ENCODE data around the gene MS4A6A. TPM values are rescaled to one million over a fixed set of nuclear protein-coding genes. Genes with fewer than 3 reads are reported as not detected.
"Not testable (repeated sequence)": the region's sequence is repeated elsewhere in the genome, so short reads cannot be mapped to it uniquely, and the experiment has no call there.

MS4A6A gene
- total RNA-seq, 1 experiment from 2014 or later: 0.52 TPM

DNA sequence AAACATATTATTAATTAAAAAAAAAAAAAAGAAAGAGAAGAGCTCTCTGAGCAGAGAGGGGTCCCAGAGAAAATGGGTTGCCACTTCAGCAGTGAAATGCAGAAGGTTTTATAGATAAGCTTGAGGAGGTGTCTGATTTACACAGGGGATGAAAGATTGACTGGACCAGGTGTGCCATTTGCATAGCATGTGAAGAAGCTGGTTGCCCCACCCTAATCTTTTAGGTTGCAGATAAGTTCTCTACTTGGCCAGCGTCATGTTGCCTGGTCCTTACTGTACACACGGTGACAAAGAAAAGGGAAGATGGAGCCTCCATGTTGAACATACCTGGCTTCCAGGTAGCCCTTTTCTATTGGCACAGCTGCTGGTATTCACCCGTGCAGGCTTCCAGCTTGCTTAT lies 53.0 kb downstream of the MS4A6A start:
- H3K4me2 ChIP-seq (ENCODE audit: low read length): no peak overlapping the region
- no TSS peak for BruUV-seq (replicated peaks)
- ChIA-PET POLR2A (no interaction called here), CTCF (interaction anchor here (1.6 kb wide), 1 partner anchor 307 kb away, joined by 4 read pairs; no protein-coding TSS in a partner anchor), RAD21 (ENCODE audit: low non-redundant PET in 1 of 2, low total read pairs in 2 of 2, uncharacterized antibody in 2 of 2, unreplicated experiment in 2 of 2) (no interaction called here)
- H3K9me2 ChIP-seq (ENCODE audit: insufficient read depth): no peaks in the 10 kb centered on the region
- no peak for TF ChIP-seq EZH2 (IDR thresholded peaks at IDR 0.05)
- TF ChIP-seq TCF7L2 (IDR thresholded peaks at IDR 0.05; ENCODE audit: borderline replicate concordance, extremely low read depth, insufficient read depth, insufficient read length): no peak
- TF ChIP-seq SIN3A (IDR thresholded peaks at IDR 0.05; ENCODE audit: low read depth): no peak
- no peak for TF ChIP-seq CEBPB (IDR thresholded peaks at IDR 0.05; ENCODE audit: low read depth)
- TF ChIP-seq FOSL1 (IDR thresholded peaks at IDR 0.05; ENCODE audit: low read depth): no peak
- no peak for TF ChIP-seq REST (IDR thresholded peaks at IDR 0.05; ENCODE audit: low read depth)
- no peaks in the 10 kb centered on the region for H3K27me3 ChIP-seq (ENCODE audit: insufficient read depth, low read length)
- ATAC-seq (no peak), DNase-seq (ENCODE audit: low read depth, low spot score) (no peak)
- peaks cover 3 to 16% of the 10 kb centered on the region in 2 experiments; a peak in 3 of 4 replicates for H3K4me1 ChIP-seq (ENCODE audit: control insufficient read depth in 1 of 2, insufficient read depth in 2 of 2, low read length in 2 of 2)
- H2AFZ ChIP-seq (ENCODE audit: low read depth, low read length, poor library complexity, severe bottlenecking): no peak overlapping the region
- no peaks in the 10 kb centered on the region for H4K20me1 ChIP-seq (ENCODE audit: insufficient read depth)
- no peaks in the 10 kb centered on the region for H3K79me2 ChIP-seq (ENCODE audit: insufficient read depth, low read length)
- H3K4me3 ChIP-seq (replicated peaks in 1 of 2; ENCODE audit: low read depth in 1 of 2, low read length in 2 of 2): no peak overlapping the region
- no peaks in the 10 kb centered on the region for H3K9me3 ChIP-seq (ENCODE audit: control insufficient read depth in 1 of 2, insufficient read depth in 1 of 2, low read depth in 1 of 2, low read length in 2 of 2)
- intact Hi-C loops (cut with micrococcal nuclease): loop anchor here (1.0 to 10.0 kb wide), 3 partner anchors 213 to 375 kb away; partner anchors contain the start of gene STX3
- H3K27ac ChIP-seq (ENCODE audit: low read depth, low read length): no peak overlapping the region
- no peaks in the 10 kb centered on the region for H3K36me3 ChIP-seq (ENCODE audit: control insufficient read depth in 1 of 2, insufficient read depth in 2 of 2, low read length in 2 of 2)
- H3K9ac ChIP-seq (ENCODE audit: low read length): no peak overlapping the region

DNA sequence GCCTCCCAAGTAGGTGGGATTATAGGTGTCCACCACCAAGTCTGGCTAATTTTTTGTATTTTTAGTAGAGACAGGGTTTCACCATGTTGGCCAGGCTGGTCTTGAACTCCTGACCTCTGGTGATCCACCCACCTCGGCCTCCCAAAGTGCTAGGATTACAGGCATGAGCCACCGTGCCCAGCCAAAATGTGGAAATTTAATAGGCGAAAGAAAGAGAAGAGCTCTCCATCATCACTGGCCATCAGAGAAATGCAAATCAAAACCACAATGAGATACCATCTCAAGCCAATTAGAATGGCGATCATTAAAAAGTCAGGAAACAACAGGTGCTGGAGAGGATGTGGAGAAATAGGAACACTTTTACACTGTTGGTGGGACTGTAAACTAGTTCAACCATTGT lies 54.0 kb downstream of the MS4A6A start:
- H3K4me1 ChIP-seq (ENCODE audit: control insufficient read depth in 1 of 2, insufficient read depth in 2 of 2, low read length in 2 of 2): peaks cover 3 to 16% of the 10 kb centered on the region in 2 experiments; a peak in 3 of 4 replicates
- H2AFZ ChIP-seq (ENCODE audit: low read depth, low read length, poor library complexity, severe bottlenecking); RAD21 ChIA-PET (ENCODE audit: low non-redundant PET in 1 of 2, low total read pairs in 2 of 2, uncharacterized antibody in 2 of 2, unreplicated experiment in 2 of 2); intact Hi-C loops (cut with micrococcal nuclease); DNase-seq (ENCODE audit: low read depth, low spot score); H3K4me2 ChIP-seq (ENCODE audit: low read length); H3K4me3 ChIP-seq (replicated peaks in 1 of 2; ENCODE audit: low read depth in 1 of 2, low read length in 2 of 2); H3K79me2 ChIP-seq (ENCODE audit: insufficient read depth, low read length); ATAC-seq; H4K20me1 ChIP-seq (ENCODE audit: insufficient read depth); H3K9me3 ChIP-seq (ENCODE audit: control insufficient read depth in 1 of 2, insufficient read depth in 1 of 2, low read depth in 1 of 2, low read length in 2 of 2); H3K27me3 ChIP-seq (ENCODE audit: insufficient read depth, low read length); H3K27ac ChIP-seq (ENCODE audit: low read depth, low read length); POLR2A ChIA-PET; H3K9ac ChIP-seq (ENCODE audit: low read length); H3K9me2 ChIP-seq (ENCODE audit: insufficient read depth); H3K36me3 ChIP-seq (ENCODE audit: control insufficient read depth in 1 of 2, insufficient read depth in 2 of 2, low read length in 2 of 2); BruUV-seq (replicated peaks): not testable (repeated sequence)
- CTCF ChIA-PET: interaction anchor here (1.6 kb wide), 1 partner anchor 306 kb away, joined by 4 read pairs; no protein-coding TSS in a partner anchor

Data from HCT116 (cell line).